HUES64 (cell line): Measurements from ENCODE around the gene SLC6A8.
A peak's percentile ranks its signal among the peaks of the same experiment; 100 is the strongest.

Experiments used
- H3K27ac ChIP-seq: 2 replicates; pipeline ENCODE4 v1.7.0; 2013; ENCODE audit warnings: low read depth, low read length, inconsistent platforms
- H3K27me3 ChIP-seq: 2 replicates; pipeline ENCODE4 v1.6.1; 2013; ENCODE audit warnings: mild to moderate bottlenecking, low read length; ENCODE audit not compliant: insufficient read depth
- H3K36me3 ChIP-seq: 2 replicates; pipeline ENCODE4 v1.6.1; 2013; ENCODE audit warnings: mild to moderate bottlenecking, low read length; ENCODE audit not compliant: insufficient read depth
- H3K4me1 ChIP-seq: 2 replicates; pipeline ENCODE4 v1.6.1; 2013; ENCODE audit warnings: mild to moderate bottlenecking, low read length, moderate library complexity; ENCODE audit not compliant: insufficient read depth
- H3K4me3 ChIP-seq: 2 replicates; pipeline ENCODE4 v1.5.1; 2013; ENCODE audit warnings: mild to moderate bottlenecking, low read length, moderate library complexity
- H3K9ac ChIP-seq: 2 replicates; pipeline ENCODE4 v1.6.1; 2013; ENCODE audit warnings: mild to moderate bottlenecking, low read depth, low read length
- H3K9me3 ChIP-seq: 2 replicates; pipeline ENCODE4 v1.6.1; 2013; ENCODE audit warnings: low read depth, low read length; ENCODE audit not compliant: insufficient read depth
- WGBS: fragments of 150-250, 120-280 bp; methylation state at CpG from one replicate; pipeline ENCODE4 v1.1.7; 2013; ENCODE audit warnings: missing lambda C conversion rate; 5-methylcytosine and 5-hydroxymethylcytosine counted together

The SLC6A8 gene

DNA sequence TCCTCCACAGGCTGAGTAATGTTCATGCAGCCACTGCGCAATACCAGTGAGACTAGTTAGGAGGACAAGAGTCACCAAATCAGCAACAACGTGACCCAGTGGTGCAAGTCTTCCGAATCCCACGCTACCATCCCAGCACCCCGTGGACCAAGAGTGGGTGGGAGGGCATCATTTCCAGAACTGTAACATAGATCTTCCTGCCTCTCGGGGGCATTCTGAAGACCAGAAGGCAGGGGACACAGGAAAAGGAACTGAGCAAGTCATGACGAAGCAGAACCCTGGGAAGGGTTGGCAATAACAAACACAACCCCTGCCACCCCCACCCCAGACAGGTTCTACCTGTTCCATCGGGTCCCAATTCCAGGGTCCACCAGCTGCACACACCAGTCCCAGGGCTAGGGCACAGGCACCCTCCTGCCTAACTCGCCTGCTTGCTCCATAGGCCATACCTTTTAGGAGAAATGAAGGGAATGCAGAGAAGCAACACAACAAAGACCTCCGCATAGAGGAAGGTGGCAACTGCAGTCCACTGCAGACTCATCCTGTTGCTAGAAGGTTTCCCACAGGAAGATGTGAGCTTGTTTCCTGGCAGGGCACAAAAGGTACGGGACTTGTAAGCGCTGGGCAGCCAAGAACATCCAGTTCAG is 35.1 kb downstream of the SLC6A8 start:
- no peaks in the 10 kb centered on the region for H3K27me3 ChIP-seq
- H3K27ac ChIP-seq, result no peak overlapping the region
- 70% methylated on average over 12 of the region's 12 CpGs for WGBS
- H3K36me3 ChIP-seq, result peaks cover 39% of the 10 kb centered on the region
- H3K9ac ChIP-seq, result peak overlapping the region; percentile 71
- peaks cover 13% of the 10 kb centered on the region for H3K4me1 ChIP-seq
- no peaks in the 10 kb centered on the region for H3K9me3 ChIP-seq
- peak overlapping the region; percentile 84 for H3K4me3 ChIP-seq

- H3K4me1 ChIP-seq, result peaks cover 13% of the 10 kb centered on the region
- peak overlapping the region; percentile 68 for H3K27ac ChIP-seq
- peak overlapping the region; percentile 84 for H3K4me3 ChIP-seq
- H3K27me3 ChIP-seq, result no peaks in the 10 kb centered on the region
- under 1% methylated on average over 78 of the region's 78 CpGs for WGBS
- peaks cover 34% of the 10 kb centered on the region for H3K36me3 ChIP-seq
- no peaks in the 10 kb centered on the region for H3K9me3 ChIP-seq
- peak overlapping the region; percentile 71 for H3K9ac ChIP-seq
Measured at GRCh38 chrX:153723351-153724251, 35.9 kb downstream of the SLC6A8 start.

DNA sequence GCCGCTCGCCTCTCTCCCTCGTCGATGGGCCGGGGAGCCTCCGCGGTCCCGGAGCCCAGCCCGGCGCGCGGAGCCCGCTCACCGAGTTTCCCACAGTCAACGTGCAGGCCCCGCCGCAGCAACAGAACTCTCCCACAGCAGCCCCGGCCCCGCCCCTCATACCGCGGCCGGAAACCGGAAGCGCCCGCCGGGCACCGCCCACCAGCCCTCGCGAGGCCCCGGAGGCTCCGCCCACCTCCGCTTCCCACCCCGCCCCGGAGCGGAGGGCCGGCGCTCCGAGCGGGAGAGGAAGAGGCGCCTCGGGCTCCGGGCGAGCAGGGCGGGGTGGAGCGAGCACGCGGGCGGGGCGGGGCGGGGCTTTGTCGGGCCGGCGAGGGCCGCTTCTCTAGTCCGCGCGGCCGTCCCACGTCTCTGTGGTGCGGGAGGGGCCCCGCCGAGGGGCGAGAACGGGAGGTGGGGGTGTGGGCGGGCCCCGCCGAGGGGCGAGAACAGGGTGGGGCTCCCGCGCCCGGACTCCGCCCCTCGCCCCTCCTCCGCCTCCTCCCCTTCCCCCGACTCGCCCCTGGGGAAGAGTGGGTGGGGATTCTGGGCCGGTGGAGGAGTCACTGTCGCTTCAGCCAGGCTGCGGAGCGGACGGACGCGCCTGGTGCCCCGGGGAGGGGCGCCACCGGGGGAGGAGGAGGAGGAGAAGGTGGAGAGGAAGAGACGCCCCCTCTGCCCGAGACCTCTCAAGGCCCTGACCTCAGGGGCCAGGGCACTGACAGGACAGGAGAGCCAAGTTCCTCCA is 36.7 kb downstream of the SLC6A8 start, which contains the start of the genes ABCD1 and BCAP31:
Gene ABCD1 (plus strand): TSS at position 605 of the 787 bp plus-strand sequence. CDS start 411 bp downstream, outside the sequence.
Gene BCAP31 (minus strand): TSS at position 136 of the 787 bp plus-strand sequence. CDS start 1,143 bp downstream, outside the sequence.
- peaks cover 13% of the 10 kb centered on the region for H3K4me1 ChIP-seq
- H3K9me3 ChIP-seq, result no peaks in the 10 kb centered on the region
- peak within 1 kb of the TSS; percentile 84 for H3K4me3 ChIP-seq
- peaks cover 26% of the 10 kb centered on the region for H3K36me3 ChIP-seq
- H3K27me3 ChIP-seq, result no peaks in the 10 kb centered on the region
- H3K27ac ChIP-seq, result peak within 1 kb of the TSS; percentile 68
- WGBS, result under 1% methylated on average over 66 of the region's 88 CpGs
- peak within 1 kb of the TSS; percentile 71 for H3K9ac ChIP-seq

- H3K9me3 ChIP-seq, result no peaks in the 10 kb centered on the region
- H3K4me1 ChIP-seq, result peaks cover 13% of the 10 kb centered on the region
- WGBS, result 78% methylated on average over 55 of the region's 55 CpGs
- H3K27ac ChIP-seq, result no peak overlapping the region
- H3K4me3 ChIP-seq, result peak overlapping the region; percentile 41
- peaks cover 18% of the 10 kb centered on the region for H3K36me3 ChIP-seq
- H3K27me3 ChIP-seq, result no peaks in the 10 kb centered on the region
- H3K9ac ChIP-seq, result no peak overlapping the region
Measured at GRCh38 chrX:153725039-153725831, 37.5 kb downstream of the SLC6A8 start.

DNA sequence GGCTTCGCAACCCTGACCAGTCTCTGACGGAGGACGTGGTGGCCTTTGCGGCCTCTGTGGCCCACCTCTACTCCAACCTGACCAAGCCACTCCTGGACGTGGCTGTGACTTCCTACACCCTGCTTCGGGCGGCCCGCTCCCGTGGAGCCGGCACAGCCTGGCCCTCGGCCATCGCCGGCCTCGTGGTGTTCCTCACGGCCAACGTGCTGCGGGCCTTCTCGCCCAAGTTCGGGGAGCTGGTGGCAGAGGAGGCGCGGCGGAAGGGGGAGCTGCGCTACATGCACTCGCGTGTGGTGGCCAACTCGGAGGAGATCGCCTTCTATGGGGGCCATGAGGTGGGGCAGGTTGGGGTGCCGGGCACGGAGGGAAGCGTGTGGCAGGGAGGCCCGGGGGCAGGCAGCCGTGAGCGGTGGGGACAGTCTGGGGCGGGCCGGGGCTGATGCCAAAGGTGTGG is 38.1 kb downstream of the SLC6A8 start:
- H3K4me3 ChIP-seq, result no peak overlapping the region
- no peak overlapping the region for H3K27ac ChIP-seq
- H3K36me3 ChIP-seq, result peaks cover 12% of the 10 kb centered on the region
- no peak overlapping the region for H3K9ac ChIP-seq
- no peaks in the 10 kb centered on the region for H3K9me3 ChIP-seq
- H3K4me1 ChIP-seq, result peaks cover 13% of the 10 kb centered on the region
- WGBS, result 93% methylated on average over 35 of the region's 35 CpGs
- no peaks in the 10 kb centered on the region for H3K27me3 ChIP-seq

- 28% methylated on average over 35 of the region's 35 CpGs for WGBS
- no peak overlapping the region for H3K27ac ChIP-seq
- H3K27me3 ChIP-seq, result no peaks in the 10 kb centered on the region
- H3K9ac ChIP-seq, result no peak overlapping the region
- H3K4me3 ChIP-seq, result peak overlapping the region; percentile 16; the same call in 1 of the 2 replicates
- H3K36me3 ChIP-seq, result peaks cover 11% of the 10 kb centered on the region
- H3K9me3 ChIP-seq, result no peaks in the 10 kb centered on the region; the same call in 1 of the 2 replicates
- H3K4me1 ChIP-seq, result peaks cover 13% of the 10 kb centered on the region
Measured at GRCh38 chrX:153726286-153727122, 38.8 kb downstream of the SLC6A8 start.

DNA sequence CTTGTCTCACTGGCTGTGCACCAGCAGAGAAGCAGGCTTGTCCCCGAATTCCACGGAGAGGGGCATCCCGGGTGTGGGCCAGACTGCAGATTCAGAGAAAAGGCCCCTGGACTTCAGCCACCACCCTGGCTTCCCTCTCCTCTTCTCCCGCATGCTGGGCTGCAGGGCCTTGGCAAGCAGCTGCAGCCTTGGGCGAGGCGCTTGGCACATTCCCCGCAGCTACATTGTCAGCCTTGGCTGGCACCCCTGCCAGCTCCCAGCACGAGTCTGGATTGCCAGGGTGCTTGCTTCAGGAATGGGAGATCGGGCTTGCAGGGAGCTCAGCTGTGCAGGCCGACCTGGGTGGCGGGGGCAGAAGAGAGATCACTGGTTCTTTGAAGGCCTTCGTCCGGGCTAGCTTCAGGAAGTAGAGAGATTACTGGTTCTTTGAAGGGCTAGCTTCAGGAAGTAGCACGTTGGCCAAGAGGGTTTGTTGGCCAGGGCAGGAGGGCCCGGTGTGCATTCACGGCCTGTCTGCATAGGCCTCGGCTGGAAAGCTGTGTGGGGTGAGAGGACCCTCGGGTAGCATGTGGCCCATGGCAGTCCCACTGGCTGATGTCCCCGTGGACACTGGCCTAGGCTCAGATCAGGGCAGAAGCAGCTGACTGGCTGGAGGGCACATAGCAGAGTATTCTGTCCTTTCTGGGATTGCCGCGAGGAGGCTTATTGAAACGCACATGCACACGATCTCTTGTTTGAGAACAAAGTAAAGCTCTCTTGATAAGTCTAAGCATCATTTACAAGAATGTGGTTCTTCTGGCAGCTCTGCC is 39.6 kb downstream of the SLC6A8 start:
- 70% methylated on average over 23 of the region's 23 CpGs for WGBS
- Histone ChIP-seq H3K27me3 (no peaks in the 10 kb centered on the region), H3K9ac (no peak overlapping the region), H3K36me3 (peaks cover 4% of the 10 kb centered on the region), H3K4me3 (no peak overlapping the region), H3K27ac (no peak overlapping the region), H3K4me1 (peaks cover 13% of the 10 kb centered on the region), H3K9me3 (no peaks in the 10 kb centered on the region; the same call in 1 of the 2 replicates)

DNA sequence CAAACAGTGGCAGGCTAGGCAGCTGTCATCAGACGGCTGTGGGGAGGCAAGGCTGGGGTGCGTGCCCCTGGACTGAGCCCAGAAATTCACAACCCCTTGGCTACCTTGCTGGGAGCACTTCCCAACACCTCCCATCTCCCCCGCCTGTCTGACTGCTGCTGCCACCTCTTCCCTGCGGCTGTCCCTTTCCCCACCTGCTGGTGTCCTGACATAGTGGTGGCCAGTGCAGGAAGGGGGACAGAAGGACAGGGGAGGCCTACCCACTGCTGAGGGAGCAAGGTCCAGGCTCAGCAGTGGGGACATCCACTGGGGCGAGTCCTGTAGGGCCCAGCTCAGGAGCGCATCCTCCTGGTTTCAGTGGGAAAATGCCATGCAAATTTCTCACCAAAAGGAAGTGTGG is 40.4 kb downstream of the SLC6A8 start:
- Histone ChIP-seq H3K9ac (no peak overlapping the region), H3K4me3 (no peak overlapping the region), H3K27ac (no peak overlapping the region), H3K27me3 (no peaks in the 10 kb centered on the region), H3K9me3 (no peaks in the 10 kb centered on the region; the same call in 1 of the 2 replicates), H3K4me1 (peaks cover 7% of the 10 kb centered on the region), H3K36me3 (no peaks in the 10 kb centered on the region)
- WGBS, result 91% methylated on average over 5 of the region's 6 CpGs

- Histone ChIP-seq H3K4me1 (peaks cover 6% of the 10 kb centered on the region; the same call in 1 of the 2 replicates), H3K27ac (no peak overlapping the region), H3K27me3 (no peaks in the 10 kb centered on the region), H3K9ac (no peak overlapping the region), H3K36me3 (no peaks in the 10 kb centered on the region), H3K4me3 (no peak overlapping the region), H3K9me3 (no peaks in the 10 kb centered on the region; the same call in 1 of the 2 replicates)
- 96% methylated on average over 23 of the region's 23 CpGs for WGBS
Measured at GRCh38 chrX:153728951-153729631, 41.4 kb downstream of the SLC6A8 start.
